ENCODE data around the gene CPEB1.
"Not testable (repeated sequence)": the region's sequence is repeated elsewhere in the genome, so short reads cannot be mapped to it uniquely, and the experiment has no call there.

DNA sequence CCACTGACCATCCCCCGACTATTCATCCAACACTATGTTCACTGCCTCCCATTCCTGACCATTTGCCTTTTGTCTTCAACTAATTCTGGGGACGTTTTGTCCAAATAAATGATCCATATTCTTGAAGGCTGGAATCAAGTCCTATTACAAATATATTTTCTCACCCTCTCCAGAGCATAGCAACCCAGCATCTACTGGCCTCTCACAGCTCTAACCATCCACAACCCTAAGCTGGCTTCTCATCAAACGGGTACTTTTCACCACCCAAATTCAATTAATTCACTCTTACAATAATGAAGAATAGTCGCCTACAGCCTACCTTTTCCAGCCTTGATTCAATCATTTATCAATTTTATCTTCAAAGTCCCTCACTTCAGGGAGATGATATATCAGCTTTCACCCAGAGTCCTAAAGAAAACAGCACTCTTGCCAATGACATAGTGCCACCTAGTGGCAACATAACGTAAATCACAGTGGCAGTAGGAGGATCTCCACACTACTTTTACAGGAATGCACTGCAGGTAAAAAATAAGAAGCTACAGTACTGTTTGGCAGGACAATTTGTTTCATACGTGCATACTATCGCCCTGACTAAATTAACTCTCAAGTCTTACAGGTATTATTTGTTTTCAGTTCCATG is 144.3 kb downstream of the CPEB1 start:
- TF ChIP-seq, protein P1, sequence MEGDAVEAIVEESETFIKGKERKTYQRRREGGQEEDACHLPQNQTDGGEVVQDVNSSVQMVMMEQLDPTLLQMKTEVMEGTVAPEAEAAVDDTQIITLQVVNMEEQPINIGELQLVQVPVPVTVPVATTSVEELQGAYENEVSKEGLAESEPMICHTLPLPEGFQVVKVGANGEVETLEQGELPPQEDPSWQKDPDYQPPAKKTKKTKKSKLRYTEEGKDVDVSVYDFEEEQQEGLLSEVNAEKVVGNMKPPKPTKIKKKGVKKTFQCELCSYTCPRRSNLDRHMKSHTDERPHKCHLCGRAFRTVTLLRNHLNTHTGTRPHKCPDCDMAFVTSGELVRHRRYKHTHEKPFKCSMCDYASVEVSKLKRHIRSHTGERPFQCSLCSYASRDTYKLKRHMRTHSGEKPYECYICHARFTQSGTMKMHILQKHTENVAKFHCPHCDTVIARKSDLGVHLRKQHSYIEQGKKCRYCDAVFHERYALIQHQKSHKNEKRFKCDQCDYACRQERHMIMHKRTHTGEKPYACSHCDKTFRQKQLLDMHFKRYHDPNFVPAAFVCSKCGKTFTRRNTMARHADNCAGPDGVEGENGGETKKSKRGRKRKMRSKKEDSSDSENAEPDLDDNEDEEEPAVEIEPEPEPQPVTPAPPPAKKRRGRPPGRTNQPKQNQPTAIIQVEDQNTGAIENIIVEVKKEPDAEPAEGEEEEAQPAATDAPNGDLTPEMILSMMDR (conservative IDR thresholded peaks at IDR 0.05): not testable (repeated sequence)
- not testable (repeated sequence) for TF ChIP-seq ZFX (IDR thresholded peaks at IDR 0.05)

Measured in C4-2B (cell line).